HG03039 (cell line): ENCODE data around the gene CERK.

Experiments used
- ATAC-seq: cut with Tn5 transposase; IDR thresholded peaks from one replicate; pipeline ENCODE4 v1.9.1; 2021; ENCODE audit warnings: mild to moderate bottlenecking, moderate library complexity; ENCODE audit not compliant: unreplicated experiment

The CERK gene

DNA sequence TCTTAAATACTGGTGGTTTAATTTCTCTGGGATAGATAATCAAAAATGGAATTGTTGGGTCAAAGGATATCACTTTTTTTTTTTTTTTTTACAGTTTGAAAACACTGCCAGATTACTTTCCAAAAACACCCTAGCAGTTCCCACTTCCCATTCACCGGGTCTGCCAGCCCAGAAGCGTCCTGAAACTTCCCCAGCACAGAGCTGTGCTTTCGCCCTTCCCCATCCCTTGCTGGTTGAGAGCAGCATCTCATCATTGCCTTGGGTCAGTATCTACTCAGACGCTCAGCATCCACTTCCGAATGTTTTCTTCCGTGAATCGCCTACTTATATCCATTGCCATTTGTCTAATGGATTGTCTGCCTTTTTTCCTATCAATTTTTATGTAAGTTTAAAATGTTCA lies 5.5 kb downstream of the CERK start:
- ATAC-seq: no peak

- no peak for ATAC-seq
Measured at GRCh38 chr22:46732041-46732379, 6.0 kb downstream of the CERK start.

GRCh38 chr22:46731246-46732040 lies 6.6 kb downstream of the CERK start:
- no peak for ATAC-seq

- no peak for ATAC-seq
Measured at GRCh38 chr22:46730568-46731245, 7.3 kb downstream of the CERK start.

GRCh38 chr22:46728470-46728869 lies 9.6 kb downstream of the CERK start:
- no peak for ATAC-seq

GRCh38 chr22:46727813-46728364 lies 10.2 kb downstream of the CERK start:
- no peak for ATAC-seq

DNA sequence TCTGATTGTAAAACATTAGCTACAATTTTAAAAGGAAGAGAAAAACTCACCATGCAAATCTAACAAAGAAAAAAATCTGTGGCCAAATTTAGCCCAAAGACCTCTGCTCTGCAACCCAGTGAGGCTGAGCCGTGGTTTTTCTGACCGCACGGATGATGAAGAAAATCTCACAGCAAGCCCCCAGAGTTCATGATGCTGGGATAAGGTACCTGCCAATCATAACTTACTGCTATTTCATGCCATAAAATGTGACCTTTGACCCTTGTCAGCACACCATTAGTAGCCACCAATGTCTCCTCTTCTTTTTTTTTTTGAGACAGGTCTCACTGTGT lies 11.1 kb downstream of the CERK start:
- ATAC-seq: no peak

DNA sequence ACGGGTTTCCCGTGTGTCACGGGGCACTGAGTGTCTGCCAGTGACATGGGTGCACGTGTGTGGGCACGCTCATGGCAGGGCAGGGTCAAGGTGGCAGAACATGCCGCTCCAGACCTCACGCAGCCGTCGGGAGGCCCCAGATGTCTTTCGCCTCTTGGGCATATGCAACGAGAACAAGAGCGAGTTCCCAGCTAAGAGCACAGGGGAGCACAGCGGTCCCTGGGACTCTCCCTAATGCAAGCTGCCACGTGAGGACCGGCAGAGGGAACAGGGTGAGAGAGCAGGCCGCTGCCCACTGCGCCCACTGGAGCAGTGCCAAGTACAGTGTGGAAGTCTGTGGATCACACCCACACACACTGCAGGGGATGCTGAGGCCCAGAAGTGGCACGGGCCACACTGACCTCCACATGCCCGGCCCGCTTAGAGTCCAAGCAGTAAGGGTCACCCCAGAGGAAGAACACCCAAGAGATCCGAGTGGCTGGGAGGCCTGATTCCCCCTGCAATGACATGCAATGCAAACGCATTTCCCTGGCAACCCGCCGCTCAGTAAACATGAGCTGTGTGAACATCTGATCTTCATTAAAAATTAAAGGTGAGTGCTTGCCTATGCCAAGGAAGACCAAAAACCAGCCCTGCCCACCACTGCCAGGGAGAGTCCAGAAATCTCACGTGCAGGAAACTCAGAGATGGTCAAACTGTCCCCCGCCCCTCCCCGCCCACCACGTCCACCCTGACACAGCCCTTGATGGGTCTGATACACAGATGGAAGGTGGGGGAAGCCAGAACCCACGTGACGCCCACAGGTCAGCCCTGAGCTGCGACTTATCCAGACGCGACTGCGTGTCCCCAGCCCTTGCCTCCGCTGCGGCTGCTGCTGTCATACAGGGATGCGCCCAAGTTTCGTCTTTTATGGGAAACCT lies 11.7 kb downstream of the CERK start:
- no peak for ATAC-seq

DNA sequence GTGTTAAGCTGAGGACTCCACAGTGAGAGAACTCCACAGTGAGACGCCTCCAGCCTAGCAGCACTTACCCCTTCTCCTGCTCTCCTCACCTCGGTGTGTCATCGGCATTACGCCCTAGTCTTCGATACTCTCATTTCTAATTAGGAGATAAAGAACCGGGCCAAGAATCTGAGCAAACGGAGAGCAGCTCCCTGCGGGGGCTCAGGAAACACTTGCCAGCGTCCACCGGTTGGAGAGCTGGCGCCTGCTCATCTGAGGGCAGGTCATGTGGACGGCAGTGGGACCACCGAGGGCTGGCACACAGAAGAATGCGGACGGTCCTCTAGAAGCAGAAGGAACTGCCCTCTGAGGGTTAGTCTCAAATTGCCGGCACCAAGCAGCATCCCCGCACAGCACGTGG lies 13.0 kb downstream of the CERK start:
- no peak for ATAC-seq

DNA sequence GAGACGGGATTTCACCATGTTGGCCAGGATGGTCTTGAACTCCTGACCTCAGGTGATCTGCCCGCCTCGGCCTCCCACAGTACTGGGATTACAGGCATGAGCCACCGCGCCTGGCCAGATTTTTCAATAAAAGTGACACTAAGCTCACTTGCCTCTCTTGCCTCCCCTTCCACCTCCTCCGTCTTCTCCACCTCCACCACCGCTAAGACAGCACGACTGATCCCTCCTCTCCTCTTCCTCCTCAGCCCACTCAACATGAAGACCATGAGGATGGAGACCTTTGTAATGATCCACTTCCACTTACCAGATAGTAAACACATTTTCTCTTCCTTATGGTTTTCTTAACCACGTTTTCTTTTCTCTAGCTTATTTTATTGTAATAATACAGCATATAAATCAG lies 14.2 kb downstream of the CERK start:
- ATAC-seq: no peak

DNA sequence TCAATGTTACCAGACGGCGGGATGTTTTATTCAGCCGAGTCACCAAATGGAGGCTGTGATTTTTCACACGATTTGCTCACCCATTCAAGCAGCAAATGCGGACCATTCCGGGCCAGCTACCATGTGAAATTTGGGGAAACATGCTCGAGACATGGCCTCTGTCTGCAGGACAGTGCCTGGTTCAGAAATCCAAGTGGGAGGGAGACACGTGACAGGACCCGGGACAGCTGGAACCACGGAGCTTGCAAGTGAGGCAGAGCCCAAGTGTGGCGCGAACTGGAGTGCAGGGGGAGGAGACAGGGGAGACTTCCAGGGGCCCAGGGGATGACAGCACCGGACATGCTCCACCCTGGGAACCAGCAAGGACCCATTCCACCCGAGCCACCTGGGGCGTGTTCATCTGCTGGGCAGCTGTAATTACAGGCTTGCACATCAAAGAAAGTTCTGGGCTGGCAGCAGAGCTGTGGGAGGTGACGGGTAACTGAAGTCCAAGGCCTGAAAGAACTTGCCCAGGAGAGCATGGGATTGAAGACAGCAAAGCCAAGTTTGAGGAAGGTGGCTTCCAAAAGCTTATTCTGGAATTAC lies 16.5 kb downstream of the CERK start:
- ATAC-seq: no peak

- ATAC-seq: no peak
Measured at GRCh38 chr22:46719921-46720320, 18.1 kb downstream of the CERK start.

DNA sequence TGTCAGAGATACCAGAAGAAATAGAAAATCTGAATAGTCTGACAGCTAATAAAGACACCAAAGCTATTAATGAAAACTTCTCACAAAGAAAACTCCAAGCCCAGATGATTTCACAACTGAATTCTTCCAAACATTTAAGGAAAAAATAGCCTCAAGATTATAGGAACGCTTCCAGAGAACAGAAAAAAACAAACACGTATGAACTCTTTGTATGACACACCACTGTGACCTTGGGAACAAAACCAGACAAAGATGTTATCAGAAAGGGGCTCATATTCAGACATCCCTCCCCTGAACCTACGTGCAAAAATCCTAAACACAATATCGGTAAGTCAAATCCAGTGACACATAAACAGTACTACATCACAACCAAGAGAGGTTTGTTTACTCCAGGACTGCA lies 23.5 kb downstream of the CERK start:
- ATAC-seq: no peak

DNA sequence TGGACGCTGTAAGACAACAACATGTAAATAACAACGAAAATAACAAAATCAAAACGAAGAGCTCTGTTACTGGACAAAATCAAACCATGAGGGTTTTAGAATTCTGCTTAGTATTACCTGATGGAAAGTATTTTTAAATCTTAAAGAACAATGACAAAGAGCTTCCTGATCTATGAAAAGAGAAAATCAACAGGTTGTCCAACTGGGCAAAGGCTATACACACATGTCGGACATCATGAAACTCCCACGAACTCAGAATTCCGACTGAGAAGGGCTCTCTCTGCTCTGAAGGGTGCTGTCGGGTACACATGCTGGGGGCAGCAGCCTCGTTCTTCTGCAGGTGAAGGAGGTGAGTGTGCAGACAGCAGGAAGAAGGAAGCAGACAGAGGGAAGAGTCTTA lies 25.8 kb downstream of the CERK start:
- no peak for ATAC-seq

- no peak for ATAC-seq
Measured at GRCh38 chr22:46710806-46711205, 27.2 kb downstream of the CERK start.

DNA sequence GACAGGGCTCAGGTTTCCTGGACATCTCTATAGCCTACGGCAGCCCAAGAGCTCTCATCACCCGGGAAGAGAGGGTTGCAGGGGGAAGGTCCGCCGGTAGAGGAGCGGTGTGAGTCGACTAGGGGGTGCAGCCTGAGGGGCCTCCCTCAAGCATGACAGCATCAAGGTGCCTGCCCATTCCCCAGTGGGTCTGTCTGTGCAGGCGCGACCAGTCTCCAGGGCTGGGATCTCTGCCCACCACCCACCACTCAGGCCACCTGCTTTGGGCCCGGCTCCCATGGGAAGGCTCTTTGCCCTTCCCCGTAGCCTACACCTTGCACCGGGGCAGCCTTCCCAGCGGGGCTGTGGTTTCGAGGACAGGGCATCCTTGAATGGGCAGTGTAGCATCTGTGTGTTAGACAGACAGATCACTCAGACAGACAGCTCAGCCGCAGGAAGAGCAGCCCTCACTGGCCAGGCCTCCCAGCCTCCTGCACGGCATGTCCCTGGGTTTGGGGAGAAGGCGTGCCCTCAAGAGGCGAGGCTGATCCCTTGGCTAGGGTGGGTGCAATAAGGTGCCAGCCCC lies 29.2 kb downstream of the CERK start:
- no peak for ATAC-seq

DNA sequence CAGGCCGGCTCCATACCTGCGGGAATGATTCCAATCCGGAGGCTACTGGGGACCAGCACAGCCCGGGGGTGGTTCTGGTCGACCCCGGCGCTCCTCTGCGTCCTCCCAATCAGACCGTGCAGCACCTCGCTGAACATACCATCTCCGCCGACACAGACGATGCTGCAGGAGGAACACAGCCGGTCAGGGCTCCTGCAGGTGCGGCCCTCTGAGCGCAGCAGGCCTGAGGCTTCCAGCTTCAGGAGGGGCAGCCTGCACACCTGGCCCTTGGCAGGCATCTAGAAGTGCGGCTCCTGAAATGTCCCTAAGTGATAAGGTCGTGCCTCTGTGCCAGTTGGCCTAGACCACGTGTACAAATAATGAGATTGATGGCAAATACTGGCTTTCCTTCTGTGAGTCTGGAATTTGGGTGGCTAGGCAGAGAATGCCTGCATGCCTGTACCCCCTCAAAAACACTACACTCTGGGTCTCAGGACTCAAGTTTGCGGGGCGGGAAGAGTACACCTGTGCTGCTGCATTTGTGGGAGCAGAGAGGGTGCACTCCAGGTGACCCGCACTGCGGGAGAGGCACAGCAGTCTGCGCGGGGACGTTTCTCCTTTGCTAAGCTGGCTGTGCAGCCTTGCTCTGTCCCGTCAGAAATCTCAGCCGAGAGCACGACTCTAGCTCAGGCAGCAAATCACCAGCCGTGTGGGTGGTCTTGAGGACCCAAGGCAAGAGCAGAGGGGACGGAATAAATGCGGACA lies 30.1 kb downstream of the CERK start:
- no peak for ATAC-seq

DNA sequence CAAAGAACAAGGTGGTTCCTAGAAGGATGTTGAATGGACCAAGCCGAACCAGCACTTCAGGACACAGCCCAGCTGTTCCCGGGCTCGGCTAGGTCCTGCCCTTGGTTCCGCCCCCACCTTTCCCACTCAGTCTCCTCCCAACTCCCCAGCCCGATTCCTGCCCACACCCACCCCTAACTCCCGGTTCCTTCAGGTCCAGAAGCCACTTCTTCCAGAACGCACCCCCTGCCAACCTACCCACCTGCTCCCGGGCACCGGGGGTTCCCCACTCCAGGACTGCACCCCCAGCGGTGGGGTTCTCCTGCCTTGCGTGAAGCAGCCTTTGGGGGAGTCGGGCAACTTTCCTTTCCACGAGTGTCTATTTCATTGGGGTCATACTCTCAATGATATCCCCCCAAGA lies 30.7 kb downstream of the CERK start:
- ATAC-seq: no peak

GRCh38 chr22:46706060-46706459 lies 32.0 kb downstream of the CERK start:
- ATAC-seq: no peak

DNA sequence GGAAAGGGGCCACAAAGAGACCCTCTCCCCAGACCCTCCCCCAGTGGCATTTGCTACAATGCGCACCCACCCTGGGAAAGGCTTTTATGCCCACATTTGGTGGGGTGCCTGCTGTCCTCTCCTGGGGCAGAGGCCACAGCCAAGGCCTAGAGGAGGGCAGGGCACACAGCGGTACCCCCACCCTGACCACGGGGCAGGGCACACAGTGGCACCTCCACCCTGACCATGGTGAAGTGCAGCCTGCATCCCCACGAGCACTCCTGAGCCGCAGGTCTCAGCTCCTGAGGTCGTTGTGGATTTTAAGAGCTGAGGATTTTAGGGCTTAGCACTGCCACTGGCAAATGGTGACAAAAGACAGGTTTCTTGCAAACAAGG lies 34.1 kb downstream of the CERK start:
- no peak for ATAC-seq
